ENCODE measurements around the gene DYNC1H1.

DNA sequence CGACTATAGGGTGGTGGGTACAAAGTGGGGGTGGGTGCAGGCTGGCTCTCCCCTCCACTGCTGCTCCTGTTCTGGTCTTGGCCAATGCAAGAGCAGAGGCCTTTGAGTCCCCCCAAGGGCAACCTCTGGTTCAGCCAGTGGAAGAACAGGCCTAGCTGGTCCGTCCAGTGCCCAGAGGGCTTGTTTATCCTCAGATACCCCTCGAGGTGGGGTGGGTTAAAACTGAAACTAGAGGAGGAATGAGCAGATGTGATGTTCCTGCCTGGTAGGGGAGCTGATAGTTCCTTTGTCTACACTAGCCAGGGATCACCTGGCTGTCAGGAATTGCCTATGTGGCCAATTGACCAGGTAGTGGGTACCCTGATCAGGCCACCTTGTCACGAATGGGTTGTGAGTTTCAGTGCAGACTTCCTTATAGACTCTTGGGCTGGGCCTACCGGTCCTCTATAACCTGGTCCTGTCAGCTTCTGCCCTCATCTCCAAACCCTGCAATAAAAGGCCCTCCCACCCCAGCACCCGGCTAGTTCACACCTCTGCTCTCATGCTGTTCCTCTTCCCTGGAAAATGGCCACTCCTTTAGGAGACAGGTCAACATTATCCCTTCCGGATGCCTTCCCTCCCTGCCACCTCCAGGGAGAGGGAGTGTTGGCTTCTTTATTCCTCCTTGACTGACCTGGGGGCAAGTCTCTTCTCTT is 133.2 kb downstream of the DYNC1H1 start:
- TF ChIP-seq, protein P1, sequence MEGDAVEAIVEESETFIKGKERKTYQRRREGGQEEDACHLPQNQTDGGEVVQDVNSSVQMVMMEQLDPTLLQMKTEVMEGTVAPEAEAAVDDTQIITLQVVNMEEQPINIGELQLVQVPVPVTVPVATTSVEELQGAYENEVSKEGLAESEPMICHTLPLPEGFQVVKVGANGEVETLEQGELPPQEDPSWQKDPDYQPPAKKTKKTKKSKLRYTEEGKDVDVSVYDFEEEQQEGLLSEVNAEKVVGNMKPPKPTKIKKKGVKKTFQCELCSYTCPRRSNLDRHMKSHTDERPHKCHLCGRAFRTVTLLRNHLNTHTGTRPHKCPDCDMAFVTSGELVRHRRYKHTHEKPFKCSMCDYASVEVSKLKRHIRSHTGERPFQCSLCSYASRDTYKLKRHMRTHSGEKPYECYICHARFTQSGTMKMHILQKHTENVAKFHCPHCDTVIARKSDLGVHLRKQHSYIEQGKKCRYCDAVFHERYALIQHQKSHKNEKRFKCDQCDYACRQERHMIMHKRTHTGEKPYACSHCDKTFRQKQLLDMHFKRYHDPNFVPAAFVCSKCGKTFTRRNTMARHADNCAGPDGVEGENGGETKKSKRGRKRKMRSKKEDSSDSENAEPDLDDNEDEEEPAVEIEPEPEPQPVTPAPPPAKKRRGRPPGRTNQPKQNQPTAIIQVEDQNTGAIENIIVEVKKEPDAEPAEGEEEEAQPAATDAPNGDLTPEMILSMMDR (IDR thresholded peaks at IDR 0.05): no peak
- TF ChIP-seq POLR2A (IDR thresholded peaks at IDR 0.05): no peak
